Stimulated activated CD8-positive, alpha-beta memory T cell treated with anti-CD3 and anti-CD28 coated beads, Interleukin-7, amount 100 ng/mL, for 24 hours (primary cell): Measurements from ENCODE around the gene RAET1E.
"Not testable (repeated sequence)": the region's sequence is repeated elsewhere in the genome, so short reads cannot be mapped to it uniquely, and the experiment has no call there.

ENCODE experiments used
- DNase-seq: peaks from one replicate; pipeline ENCODE4 v3.0.0-alpha.2; 2020; ENCODE audit warnings: low read depth

RAET1E gene

GRCh38 chr6:149909701-149910470, 12.0 kb upstream of the RAET1E start:
- no peak for DNase-seq

DNA sequence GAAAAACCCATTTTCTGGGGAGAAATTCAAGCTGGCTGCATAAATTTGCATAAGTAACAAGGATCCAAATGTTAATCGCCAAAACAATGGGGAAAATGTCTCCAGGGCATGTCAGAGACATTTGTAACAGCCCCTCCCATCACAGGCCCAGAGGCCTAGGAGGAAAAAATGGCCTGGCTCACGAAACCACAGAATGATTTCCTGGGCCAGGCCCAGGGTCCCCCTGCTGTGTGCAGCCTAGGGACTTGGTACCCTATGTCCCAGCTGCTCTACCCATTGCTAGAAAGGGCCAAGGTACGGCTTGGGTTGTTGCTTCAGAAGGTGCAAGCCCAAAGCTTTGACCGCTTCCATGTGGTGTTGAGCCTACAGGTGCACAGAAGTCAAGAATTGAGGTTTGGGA, 10.6 kb upstream of the RAET1E start:
- DNase-seq, result not testable (repeated sequence)

DNA sequence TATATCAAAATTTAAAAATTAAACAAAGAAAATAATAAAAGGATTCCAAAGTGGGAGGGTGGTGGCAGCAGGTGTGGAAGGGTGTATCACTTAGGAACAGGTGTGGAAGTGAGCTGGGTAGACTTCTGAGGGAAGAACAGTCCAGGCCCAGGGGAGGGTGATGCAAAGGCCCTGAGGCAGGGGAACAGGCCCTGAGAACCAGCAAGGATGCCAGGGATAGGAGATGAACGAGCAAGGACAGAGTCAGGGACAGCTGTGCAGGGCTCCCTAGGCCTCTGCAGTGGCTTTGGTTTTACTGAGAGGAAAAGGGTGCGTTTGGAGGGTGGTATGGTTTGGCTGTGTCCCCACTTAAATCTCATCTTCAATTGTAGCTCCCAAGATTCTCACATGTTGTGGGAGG, 9.4 kb upstream of the RAET1E start:
- no peak for DNase-seq

DNA sequence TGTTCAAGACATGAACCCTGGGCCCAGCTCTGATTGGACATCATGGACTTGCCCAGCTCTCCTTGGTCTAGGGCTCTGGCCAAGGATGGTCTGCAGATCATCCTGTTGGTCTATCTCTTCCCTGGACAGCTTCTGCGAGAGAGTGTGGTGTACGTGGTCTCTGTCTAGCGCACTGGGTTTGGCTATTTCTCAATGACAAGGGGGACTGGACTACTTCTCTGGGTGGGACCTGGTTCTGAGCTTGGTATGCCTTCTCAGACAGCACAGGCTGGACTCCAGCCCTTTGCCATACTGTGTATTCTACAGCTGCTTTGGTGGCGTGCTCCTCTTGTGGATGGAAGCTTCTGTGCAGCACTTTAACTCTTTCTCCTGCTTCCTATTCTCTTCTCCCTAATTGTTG, 8.5 kb upstream of the RAET1E start:
- no peak for DNase-seq

GRCh38 chr6:149905911-149906371, 8.0 kb upstream of the RAET1E start:
- no peak for DNase-seq

- DNase-seq, result no peak
These were observed 7.5 kb upstream of the RAET1E start for GRCh38 chr6:149905371-149905910.

DNA sequence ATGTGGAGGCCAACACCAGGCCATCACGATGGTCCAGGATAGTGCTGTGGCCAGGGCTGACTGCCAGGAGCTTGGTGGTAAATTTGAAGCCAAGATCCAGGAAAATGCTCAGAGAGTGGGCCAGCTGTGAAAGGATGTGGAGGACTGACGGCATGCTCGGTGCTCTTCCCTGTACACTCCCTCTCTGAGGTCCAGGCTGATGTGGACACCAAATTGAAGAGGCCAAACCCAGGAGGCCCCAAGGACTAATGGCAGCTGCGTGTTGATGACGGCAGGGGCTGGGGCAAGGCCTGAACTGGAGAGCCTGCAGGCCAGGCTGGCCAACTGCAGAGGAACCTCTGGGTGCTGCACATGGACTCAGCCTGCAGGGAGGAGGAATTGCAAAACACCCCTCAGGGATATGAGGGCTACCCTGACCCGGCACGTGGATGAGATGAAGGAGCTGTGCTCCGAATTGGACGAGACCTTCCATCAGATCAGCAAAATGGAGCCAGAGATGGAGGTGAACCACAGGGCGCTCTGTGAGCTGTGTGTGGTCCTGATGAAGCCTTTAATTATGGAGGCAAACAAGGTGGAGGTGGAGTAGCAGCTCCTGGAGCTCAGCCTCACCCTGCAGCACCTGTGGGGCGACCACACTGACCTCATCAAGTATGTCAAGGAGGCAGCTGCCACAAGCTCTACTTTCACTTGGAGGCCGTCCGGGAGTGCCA, 6.9 kb upstream of the RAET1E start:
- DNase-seq, result no peak

- DNase-seq, result no peak
These were observed 6.2 kb upstream of the RAET1E start for GRCh38 chr6:149903938-149904611.

DNA sequence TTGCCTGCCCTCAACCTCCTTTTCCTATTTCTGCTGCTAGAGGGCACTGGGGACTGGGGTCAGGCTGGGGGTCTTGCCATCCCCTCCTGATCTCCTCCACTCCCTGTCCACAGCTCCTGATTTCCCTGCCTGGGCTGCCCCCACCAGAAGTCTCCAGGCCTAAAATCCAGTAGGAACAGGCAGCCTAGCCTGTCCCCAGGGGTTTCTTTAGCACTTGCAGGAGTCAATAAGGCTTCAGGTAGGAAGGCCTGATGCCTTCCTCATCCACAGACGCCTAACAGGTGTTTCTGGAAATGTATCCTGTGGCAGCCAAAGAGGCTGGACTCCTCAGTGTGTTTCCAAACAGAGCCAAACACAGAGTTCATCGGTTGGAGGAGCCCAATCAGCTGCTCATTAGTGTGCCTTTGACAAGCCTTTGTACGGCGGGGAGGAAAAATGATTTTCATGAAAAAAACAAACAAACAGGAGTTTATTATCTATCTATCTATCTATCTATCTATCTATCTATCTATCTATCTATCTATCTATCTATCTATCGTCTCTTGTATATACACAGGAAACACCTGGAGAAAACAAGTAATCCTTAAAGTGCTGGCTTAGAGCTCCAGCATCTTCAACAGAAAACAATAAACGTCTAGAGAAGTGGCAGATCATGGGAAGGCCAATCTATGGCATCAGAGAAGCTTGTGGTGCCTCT, 3.7 kb upstream of the RAET1E start:
- DNase-seq, result no peak

DNA sequence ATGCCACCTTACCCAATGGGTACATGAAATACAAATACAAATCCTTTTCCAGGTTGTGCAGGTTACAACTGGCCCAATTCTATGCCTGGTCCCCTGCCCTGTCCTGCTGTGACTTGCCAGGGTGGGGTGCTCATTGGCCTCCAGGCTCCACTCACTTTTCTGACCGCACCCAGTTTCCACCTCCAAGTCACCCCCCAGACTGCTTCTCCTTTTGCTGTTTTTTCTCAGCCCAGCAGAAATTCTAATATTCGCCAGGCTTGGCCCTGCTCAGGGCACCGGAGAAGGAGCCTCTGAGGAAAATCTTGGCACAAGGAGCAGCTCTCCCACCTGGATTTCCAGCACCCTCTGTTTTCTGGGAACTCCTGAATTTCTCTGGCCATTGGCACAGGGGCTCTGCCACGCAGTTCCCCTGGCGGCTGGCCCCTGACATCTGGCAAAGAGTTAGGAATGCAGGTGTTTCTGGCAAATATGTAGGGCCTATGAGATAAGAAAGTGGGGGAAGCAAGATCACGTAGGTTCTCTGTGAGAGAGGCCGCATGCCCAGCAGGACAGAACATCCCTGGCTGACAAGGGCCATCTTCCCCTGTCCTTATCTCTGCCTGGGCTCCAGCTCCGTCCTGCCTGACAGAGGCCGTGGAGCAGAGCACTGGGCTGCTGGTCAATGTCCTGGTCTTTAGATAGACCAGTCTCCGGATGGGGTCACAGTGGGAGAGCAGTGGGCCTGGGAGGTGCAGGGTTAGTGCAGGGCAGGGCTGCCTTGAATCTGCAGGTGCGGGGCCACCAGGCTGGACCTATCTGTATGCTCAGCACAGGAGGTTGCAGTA, 2.9 kb upstream of the RAET1E start:
- no peak for DNase-seq

DNA sequence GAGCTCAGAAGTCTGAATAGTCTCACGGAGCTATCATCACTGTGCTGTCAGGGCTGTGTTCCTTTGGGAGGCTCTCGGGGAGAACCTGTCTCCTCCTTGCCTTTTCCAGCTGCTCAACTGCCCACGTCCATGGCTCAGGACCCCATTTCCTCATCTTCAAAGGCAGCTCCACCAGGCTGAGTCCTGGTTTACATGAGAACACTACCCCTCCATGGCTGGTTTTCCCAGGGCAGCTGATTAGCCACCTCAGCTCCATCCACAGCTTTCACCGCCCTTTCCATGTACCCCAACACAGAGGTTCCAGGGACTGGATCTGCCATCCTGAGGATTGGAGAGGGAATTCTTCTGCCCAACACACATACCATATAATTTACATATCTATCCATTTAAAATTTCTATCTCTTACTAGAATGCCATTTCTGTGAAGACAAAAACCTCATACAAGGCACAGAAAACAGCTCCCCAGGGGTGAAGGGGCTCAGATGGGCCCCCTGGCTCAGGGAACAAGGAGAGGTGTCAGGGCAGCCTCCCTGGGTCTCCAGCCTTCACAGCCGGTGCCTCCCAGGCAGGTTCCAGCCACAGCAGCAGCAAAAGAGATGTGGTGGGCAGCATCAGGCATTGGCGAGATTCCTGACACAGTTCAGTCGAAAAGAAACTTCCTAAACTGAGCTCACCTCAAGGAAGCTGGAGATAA, 2.2 kb upstream of the RAET1E start:
- no peak for DNase-seq

DNA sequence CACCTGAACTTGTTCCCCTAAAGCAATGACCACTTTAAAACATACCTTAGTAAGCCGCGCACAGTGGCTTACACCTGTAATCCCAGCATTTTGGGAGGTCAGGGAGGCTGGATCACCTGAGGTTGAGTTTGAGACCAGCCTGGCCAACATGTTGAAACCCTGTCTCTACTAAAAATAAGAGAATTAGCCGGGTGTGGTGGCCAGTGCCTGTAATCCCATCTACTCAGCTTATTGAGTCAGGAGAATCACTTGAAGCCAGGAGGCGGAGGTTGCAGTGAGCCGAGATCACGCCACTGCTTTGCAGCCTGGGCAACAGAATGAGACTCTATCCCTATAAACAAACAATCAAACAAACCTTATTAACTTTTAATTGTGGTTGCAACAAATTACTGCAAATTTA, 1.6 kb upstream of the RAET1E start:
- no peak for DNase-seq

GRCh38 chr6:149898966-149899365, 1.1 kb upstream of the RAET1E start:
- DNase-seq, result no peak

DNA sequence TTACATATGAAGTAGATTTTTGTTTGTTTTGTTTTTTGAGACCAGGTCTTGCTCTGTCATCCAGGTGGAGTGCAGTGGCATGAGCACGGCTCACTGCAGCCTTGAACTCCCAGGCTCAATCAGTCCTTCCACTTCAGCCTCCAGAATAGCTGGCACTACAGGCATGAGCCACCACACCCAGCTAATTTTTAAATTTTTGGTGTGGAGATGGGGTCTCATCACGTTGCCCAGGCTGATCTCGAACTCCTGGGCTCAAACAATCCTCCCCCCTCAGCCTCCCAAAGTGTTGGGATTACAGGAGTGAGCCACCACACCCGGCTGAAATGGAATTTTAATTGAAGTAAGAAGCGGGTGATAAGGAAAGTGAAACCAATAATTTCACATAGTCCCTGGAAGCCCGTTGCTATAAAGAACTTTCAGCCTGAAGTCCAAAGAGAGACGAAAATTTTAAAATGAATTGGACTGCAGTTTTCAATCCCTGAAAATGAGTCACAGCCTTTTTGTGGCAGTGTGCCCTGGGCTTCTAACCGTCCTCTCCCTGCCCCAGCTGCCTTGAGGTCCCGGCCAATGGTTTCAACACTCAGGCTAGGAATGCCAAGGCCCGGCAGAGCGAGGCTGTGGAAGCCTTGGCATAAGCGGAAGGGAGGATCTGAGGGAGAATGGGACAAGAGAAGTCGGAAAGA, 757 bp downstream of the RAET1E start:
- no peak for DNase-seq

DNA sequence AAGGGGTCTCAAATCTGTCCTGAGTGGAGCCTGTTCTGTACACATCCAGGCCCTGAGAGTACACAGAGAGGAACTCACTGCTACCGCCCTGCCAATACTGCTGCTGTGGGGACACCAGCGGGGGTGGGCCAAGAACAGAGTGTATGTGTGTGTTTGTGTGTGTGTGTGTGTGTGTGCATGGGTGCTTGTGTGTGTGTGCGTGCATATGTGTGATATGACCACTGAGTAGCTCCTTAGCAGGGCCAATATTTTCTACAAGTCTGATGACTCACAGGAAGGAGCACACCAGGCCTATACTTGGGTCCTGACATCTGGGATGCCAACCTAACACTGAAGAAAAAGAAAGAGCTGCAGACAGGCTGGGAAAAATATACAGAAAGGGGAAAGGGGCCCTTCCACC, 1.4 kb downstream of the RAET1E start:
- DNase-seq, result no peak

- peak; percentile 1 for DNase-seq
These were observed 2.1 kb downstream of the RAET1E start for GRCh38 chr6:149895833-149896271.

DNA sequence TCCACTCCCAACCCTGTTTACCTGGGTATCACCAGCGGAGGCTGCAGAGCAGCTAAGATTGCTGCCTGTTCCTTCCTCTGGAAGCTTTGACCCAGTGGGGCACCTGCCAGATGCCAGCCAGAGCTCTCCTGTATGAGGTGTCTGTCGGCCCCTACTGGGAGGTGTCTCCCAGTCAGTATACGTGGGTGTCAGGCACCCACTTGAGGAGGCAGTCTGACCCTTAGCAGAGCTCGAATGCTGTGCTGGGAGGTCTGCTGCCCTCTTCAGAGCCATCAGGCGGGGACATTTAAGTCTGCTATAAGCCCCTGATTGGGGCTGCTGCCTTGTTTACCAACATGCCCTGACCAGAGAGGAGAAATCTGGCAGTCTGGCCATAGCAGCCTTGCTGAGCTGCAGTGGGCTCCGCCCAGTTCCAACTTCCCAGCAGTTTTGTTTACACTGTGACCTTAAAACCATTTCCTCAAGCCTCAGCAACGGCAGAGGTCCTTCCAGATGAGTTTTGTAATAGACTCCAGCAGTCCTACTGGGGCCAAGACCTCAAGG, 2.8 kb downstream of the RAET1E start:
- DNase-seq, result no peak

DNA sequence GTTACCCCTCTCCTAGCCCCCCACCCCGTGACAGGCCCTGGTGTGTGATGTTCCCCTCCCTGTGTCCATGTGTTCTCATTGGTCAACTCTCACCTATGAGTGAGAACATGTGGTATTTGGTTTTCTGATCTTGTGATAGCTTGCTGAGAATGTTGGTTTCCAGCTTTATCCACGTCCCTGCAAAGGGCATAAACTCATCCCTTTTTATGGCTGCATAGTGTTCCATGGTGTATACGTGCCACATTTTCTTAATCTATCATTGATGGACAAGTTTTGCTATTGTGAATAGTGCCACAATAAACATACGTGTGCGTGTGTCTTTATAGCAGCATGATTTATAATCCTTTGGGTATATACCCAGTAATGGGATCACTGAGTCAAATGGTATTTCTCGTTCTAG, 6.0 kb downstream of the RAET1E start:
- DNase-seq, result not testable (repeated sequence)

GRCh38 chr6:149891259-149891658, 6.7 kb downstream of the RAET1E start:
- no peak for DNase-seq

DNA sequence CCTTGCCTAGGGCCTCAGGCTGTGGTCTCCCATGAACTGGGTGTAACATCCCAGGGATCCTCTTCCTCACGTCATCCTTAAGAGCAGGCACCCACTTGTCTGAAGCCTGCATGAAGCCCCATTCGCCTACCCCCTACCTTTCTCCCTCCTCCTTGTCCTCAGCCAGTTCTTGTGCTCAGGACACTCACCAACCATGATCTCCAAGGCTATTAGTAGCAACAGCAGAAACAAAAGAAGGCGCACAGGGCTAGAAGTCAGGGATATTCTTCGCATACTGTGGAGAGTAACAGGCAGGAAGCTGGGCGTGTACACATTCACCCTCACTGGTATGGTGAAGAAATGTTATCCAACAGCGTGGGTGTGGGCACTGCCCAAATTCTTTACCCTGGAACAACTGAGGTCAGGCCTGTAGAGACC, 7.3 kb downstream of the RAET1E start:
- DNase-seq, result no peak
